ENCODE measurements around the gene MSI1.

The MSI1 gene

GRCh38 chr12:120376934-120377572, 8.1 kb upstream of the MSI1 start:
- DNase-seq (no peak), ATAC-seq (no peak)

GRCh38 chr12:120376416-120376815, 7.5 kb upstream of the MSI1 start:
- no peak for DNase-seq
- ATAC-seq: no peak

GRCh38 chr12:120376009-120376408, 7.0 kb upstream of the MSI1 start:
- ATAC-seq (no peak), DNase-seq (no peak)

- ATAC-seq: no peak
- no peak for DNase-seq
These were observed 4.7 kb upstream of the MSI1 start for GRCh38 chr12:120373683-120374082.

GRCh38 chr12:120370343-120371243, 1.6 kb upstream of the MSI1 start:
- DNase-seq (no peak), ATAC-seq (no peak)

- DNase-seq (no peak), ATAC-seq (no peak)
These were observed 809 bp upstream of the MSI1 start for GRCh38 chr12:120369603-120370342.

- ATAC-seq: peak; percentile 47
- peak; percentile 52 for DNase-seq
These were observed 808 bp downstream of the MSI1 start for GRCh38 chr12:120367924-120368788.

- peak; percentile 28 for DNase-seq
- ATAC-seq: no peak
These were observed 1.6 kb downstream of the MSI1 start for GRCh38 chr12:120367233-120367923.

- no peak for DNase-seq
- no peak for ATAC-seq
These were observed 2.1 kb downstream of the MSI1 start for GRCh38 chr12:120366845-120367232.

- ATAC-seq (no peak), DNase-seq (no peak)
These were observed 2.6 kb downstream of the MSI1 start for GRCh38 chr12:120366341-120366705.

GRCh38 chr12:120365675-120366340, 3.2 kb downstream of the MSI1 start:
- no peak for DNase-seq
- ATAC-seq: no peak

- DNase-seq (no peak), ATAC-seq (no peak)
These were observed 4.5 kb downstream of the MSI1 start for GRCh38 chr12:120364487-120364886.

- ATAC-seq: no peak
- no peak for DNase-seq
These were observed 5.6 kb downstream of the MSI1 start for GRCh38 chr12:120363274-120363855.

- ATAC-seq (peak; percentile 13), DNase-seq (no peak)
These were observed 6.3 kb downstream of the MSI1 start for GRCh38 chr12:120362516-120363273.

- peak; percentile 24 for DNase-seq
- ATAC-seq: no peak
These were observed 7.3 kb downstream of the MSI1 start for GRCh38 chr12:120361506-120362208.

GRCh38 chr12:120359128-120359527, 9.8 kb downstream of the MSI1 start:
- DNase-seq (no peak), ATAC-seq (no peak)

- DNase-seq (no peak), ATAC-seq (no peak)
These were observed 10.4 kb downstream of the MSI1 start for GRCh38 chr12:120358412-120359100.

GRCh38 chr12:120357104-120357503, 11.9 kb downstream of the MSI1 start:
- DNase-seq: no peak

More at GRCh38 chr12:120357104-120357503, 11.9 kb downstream of the MSI1 start:
- no peak for ATAC-seq
